ENCODE results near the gene MTMR2. TPM values are rescaled to one million over a fixed set of nuclear protein-coding genes. Genes with fewer than 3 reads are reported as not detected.

The MTMR2 gene
- total and polyA plus RNA-seq, 9 of the 15 experiments (the other 6 are each of a cell fraction or from before 2014, with no cell fraction given): 12.6 to 35.8 (median 25.2) TPM

- H3K36me3 ChIP-seq (ENCODE audit: control insufficient read depth, insufficient read depth, low read length): peaks cover 47% of the 10 kb centered on the region
- H3K4me3 ChIP-seq: peak within 1 kb of the TSS; percentile 88
- ChIA-PET POLR2A (interaction anchor here (0.5 to 3.8 kb wide), 18 partner anchors 8 to 745 kb away, joined by 3 to 20 read pairs (median 3); no protein-coding TSS in a partner anchor), CTCF (ENCODE audit: low intra/inter-chr PET ratio) (interaction anchor here (0.6 kb wide), 1 partner anchor 637 kb away, joined by 4 read pairs; no protein-coding TSS in a partner anchor)
- DNase-seq (ENCODE audit: extremely low read depth in 1 of 4, low spot score in 3 of 4): peak; percentile 85 to 98 (median 90)
- no peaks in the 10 kb centered on the region for H3K9me3 ChIP-seq (replicated peaks; ENCODE audit: control insufficient read depth, insufficient read depth, low read depth, low read length)
- WGBS (ENCODE audit: insufficient coverage, low coverage, missing lambda C conversion rate): 0% methylated on average over 40 of the region's 62 CpGs
- peak within 1 kb of the TSS; percentile 95 for H2AFZ ChIP-seq (ENCODE audit: low read depth, low read length)
- H3K79me2 ChIP-seq (ENCODE audit: control insufficient read depth, insufficient read depth, low read length): peaks cover 68% of the 10 kb centered on the region
- peak within 1 kb of the TSS; percentile 96 to 99 for H3K9ac ChIP-seq (ENCODE audit: insufficient read depth in 1 of 2, low read depth in 2 of 2, low read length in 2 of 2)
- H3K27ac ChIP-seq (ENCODE audit: extremely low read depth, low read depth, low read length): peak within 1 kb of the TSS; percentile 99
- BruUV-seq (replicated peaks): TSS peak; percentile 50
- no peaks in the 10 kb centered on the region for H3K9me1 ChIP-seq (ENCODE audit: control insufficient read depth, insufficient read depth, low read length)
- peak; percentile 94 for FAIRE-seq
- H3K4me1 ChIP-seq (replicated peaks in 1 of 2; ENCODE audit: control insufficient read depth in 2 of 2, insufficient read depth in 2 of 2, low read length in 2 of 2): peaks cover 4 to 14% of the 10 kb centered on the region in 2 experiments; a peak in 4 of 5 replicates
- peaks cover 6% of the 10 kb centered on the region; the same call in 1 of the 2 replicates for H4K20me1 ChIP-seq (replicated peaks; ENCODE audit: control insufficient read depth, insufficient read depth, low read length)
- peak; percentile 83 for ATAC-seq
- H3K4me2 ChIP-seq (ENCODE audit: insufficient read depth, low read length): peak within 1 kb of the TSS; percentile 95
- intact Hi-C loops (cut with micrococcal nuclease) (loop anchor here (5.0 kb wide), 1 partner anchor 453 kb away; no protein-coding TSS in a partner anchor), in situ Hi-C loops (cut with MboI) (no loop called here)
- no peaks in the 10 kb centered on the region for H3K27me3 ChIP-seq (ENCODE audit: control insufficient read depth in 2 of 2, insufficient read depth in 2 of 2, low read length in 2 of 2)
- TF ChIP-seq POLR2H (tag; IDR thresholded peaks at IDR 0.05; ENCODE audit: low read depth) (peak; percentile 94), RBM14 (IDR thresholded peaks at IDR 0.05; ENCODE audit: borderline replicate concordance, insufficient read depth, low read depth, low read length) (no peak), CBX8 (IDR thresholded peaks at IDR 0.05; ENCODE audit: borderline replicate concordance, extremely low read depth, low read depth, low read length, poor library complexity, severe bottlenecking) (no peak), PREB (CRISPR knock-in tag; IDR thresholded peaks at IDR 0.05) (no peak), CBX2 (IDR thresholded peaks at IDR 0.05; ENCODE audit: insufficient read depth, low read length, poor library complexity, severe bottlenecking) (no peak), MEF2D (tag; conservative IDR thresholded peaks at IDR 0.05; ENCODE audit: low read depth) (no peak), TRIM24 (IDR thresholded peaks at IDR 0.05) (peak in 1 of 2 experiments; percentile 57; a peak in 1 of 4 replicates), MTA3 (IDR thresholded peaks at IDR 0.05; ENCODE audit: borderline replicate concordance) (peak; percentile 90), SMARCB1 (IDR thresholded peaks at IDR 0.05; ENCODE audit: insufficient read length, low read depth) (no peak), ZNF277 (CRISPR knock-in tag; IDR thresholded peaks at IDR 0.05; ENCODE audit: borderline replicate concordance) (no peak), HDAC6 (IDR thresholded peaks at IDR 0.05; ENCODE audit: low read depth, low read length) (no peak), RBM17 (IDR thresholded peaks at IDR 0.05; ENCODE audit: borderline replicate concordance, low read depth, low read length) (no peak), FOXO4 (CRISPR knock-in tag; IDR thresholded peaks at IDR 0.05) (no peak), GTF2F1 (IDR thresholded peaks at IDR 0.05; ENCODE audit: low read depth, low read length) (no peak), ZKSCAN1 (IDR thresholded peaks at IDR 0.05; ENCODE audit: low read depth, low read length) (0 out of 2 replicates have a peak, but pooled peaks have one; percentile 11), KAT8 (IDR thresholded peaks at IDR 0.05; ENCODE audit: low read depth) (no peak), E2F3 (CRISPR knock-in tag; IDR thresholded peaks at IDR 0.05) (peak; percentile 72; the same call in 1 of the 2 replicates), RB1 (IDR thresholded peaks at IDR 0.05; ENCODE audit: low read depth) (peak; percentile 80), RNF2 (IDR thresholded peaks at IDR 0.05) (no peak; the same call in 1 of the 2 replicates)
These were observed 134.3 kb downstream of the MTMR2 start, which contains the start of gene FAM76B for GRCh38 chr11:95789506-95790122. Gene FAM76B (minus strand): TSS chr11:95789782. CDS start chr11:95789478, 304 bp downstream.
